LNCaP clone FGC (cell line): ENCODE measurements around the gene EXPH5.

Source experiments
- DNase-seq: peaks from one replicate; pipeline ENCODE4 v3.0.0-alpha.2; 2011; ENCODE audit warnings: low read depth
- H3K4me3 ChIP-seq: 2 replicates; pipeline ENCODE4 v1.5.1; 2011; ENCODE audit warnings: mild to moderate bottlenecking, low read depth, low read length, control low read depth
- CTCF ChIP-seq: IDR thresholded peaks from 2 replicates; pipeline ENCODE4 v1.5.1; 2012; ENCODE audit warnings: mild to moderate bottlenecking; ENCODE audit not compliant: control insufficient read depth, insufficient read depth; ENCODE audit errors: extremely low read depth

Gene EXPH5

GRCh38 chr11:108538502-108538901 lies 55.1 kb downstream of the EXPH5 start:
- DNase-seq: no peak
- no peak overlapping the region for H3K4me3 ChIP-seq
- TF ChIP-seq CTCF: no peak

GRCh38 chr11:108538022-108538424 lies 55.5 kb downstream of the EXPH5 start:
- no peak for DNase-seq
- TF ChIP-seq CTCF: no peak

GRCh38 chr11:108536783-108537182 lies 56.8 kb downstream of the EXPH5 start:
- H3K4me3 ChIP-seq: no peak overlapping the region
- TF ChIP-seq CTCF: no peak
- DNase-seq: no peak

More at GRCh38 chr11:108538022-108538424, 55.5 kb downstream of the EXPH5 start:
- H3K4me3 ChIP-seq: no peak overlapping the region

GRCh38 chr11:108535384-108535955 lies 58.1 kb downstream of the EXPH5 start:
- no peak for DNase-seq
- TF ChIP-seq CTCF: no peak
- no peak overlapping the region for H3K4me3 ChIP-seq

GRCh38 chr11:108534274-108534882 lies 59.2 kb downstream of the EXPH5 start:
- peak; percentile 55 for DNase-seq
- H3K4me3 ChIP-seq: no peak overlapping the region

GRCh38 chr11:108530426-108530825 lies 63.1 kb downstream of the EXPH5 start:
- DNase-seq: no peak
- H3K4me3 ChIP-seq: no peak overlapping the region
- no peak for TF ChIP-seq CTCF

More at GRCh38 chr11:108534274-108534882, 59.2 kb downstream of the EXPH5 start:
- TF ChIP-seq CTCF: no peak

GRCh38 chr11:108527382-108527781 lies 66.2 kb downstream of the EXPH5 start:
- DNase-seq: no peak
- TF ChIP-seq CTCF: no peak

More at GRCh38 chr11:108527382-108527781, 66.2 kb downstream of the EXPH5 start:
- H3K4me3 ChIP-seq: no peak overlapping the region
